ENCODE measurements around the gene FTL.

Gene FTL

GRCh38 chr19:48946463-48947257, 18.4 kb upstream of the FTL start:
- no peak for DNase-seq

- no peak for DNase-seq
These were observed 17.9 kb upstream of the FTL start for GRCh38 chr19:48947258-48947542.

- DNase-seq, result no peak
These were observed 14.9 kb upstream of the FTL start for GRCh38 chr19:48950159-48950558.

- DNase-seq, result no peak
These were observed 14.1 kb upstream of the FTL start for GRCh38 chr19:48950830-48951519.

- DNase-seq, result no peak
These were observed 12.0 kb upstream of the FTL start for GRCh38 chr19:48953141-48953540.

GRCh38 chr19:48953990-48954594, 11.0 kb upstream of the FTL start:
- no peak for DNase-seq

- peak; percentile 98 for DNase-seq
These were observed 10.4 kb upstream of the FTL start, which contains the start of gene BAX for GRCh38 chr19:48954595-48955307. Gene BAX (plus strand): TSS chr19:48954875. CDS start chr19:48954929, 54 bp downstream.

GRCh38 chr19:48955308-48955958, 9.7 kb upstream of the FTL start:
- no peak for DNase-seq

- DNase-seq, result no peak
These were observed 7.1 kb upstream of the FTL start for GRCh38 chr19:48958006-48958405.

- no peak for DNase-seq
These were observed 5.5 kb upstream of the FTL start for GRCh38 chr19:48959341-48960239.

- no peak for DNase-seq
These were observed 4.0 kb upstream of the FTL start for GRCh38 chr19:48961051-48961649.

- no peak for DNase-seq
These were observed 3.5 kb upstream of the FTL start for GRCh38 chr19:48961673-48962028.

- DNase-seq, result no peak
These were observed 2.9 kb upstream of the FTL start for GRCh38 chr19:48962029-48962848.

GRCh38 chr19:48962849-48963165, 2.3 kb upstream of the FTL start:
- no peak for DNase-seq

- peak; percentile 75 for DNase-seq
These were observed 1.5 kb upstream of the FTL start for GRCh38 chr19:48963371-48964204.

- peak; percentile 68 for DNase-seq
These were observed 687 bp upstream of the FTL start for GRCh38 chr19:48964205-48965039.

GRCh38 chr19:48965806-48966540, 864 bp downstream of the FTL start:
- DNase-seq, result peak; percentile 97

Measured in eye (tissue), 1 donor.